Ovary (tissue), 3 donors: ENCODE measurements around the gene IFNK.

Experiments used
- POLR2A ChIP-seq: fragments of 450-650 bp; IDR thresholded peaks from one replicate; pipeline ENCODE4 v1.6.1; 2017; ENCODE audit warnings: antibody characterized with exemption, mild to moderate bottlenecking, moderate library complexity
- TF ChIP-seq, protein P1 (sequence below), 3 donors: fragments of 450-650 bp in 2 of 3; fragments of 200-600 bp in 1 of 3; IDR thresholded peaks; one replicate each; pipeline versions ENCODE4 v1.5.1 to v1.8.0; 2016 to 2022; ENCODE audit warnings: antibody characterized with exemption in 3 of 3, mild to moderate bottlenecking in 1 of 3
- donor health status: DM: no; HTN: no; CAD: no.

DNA sequence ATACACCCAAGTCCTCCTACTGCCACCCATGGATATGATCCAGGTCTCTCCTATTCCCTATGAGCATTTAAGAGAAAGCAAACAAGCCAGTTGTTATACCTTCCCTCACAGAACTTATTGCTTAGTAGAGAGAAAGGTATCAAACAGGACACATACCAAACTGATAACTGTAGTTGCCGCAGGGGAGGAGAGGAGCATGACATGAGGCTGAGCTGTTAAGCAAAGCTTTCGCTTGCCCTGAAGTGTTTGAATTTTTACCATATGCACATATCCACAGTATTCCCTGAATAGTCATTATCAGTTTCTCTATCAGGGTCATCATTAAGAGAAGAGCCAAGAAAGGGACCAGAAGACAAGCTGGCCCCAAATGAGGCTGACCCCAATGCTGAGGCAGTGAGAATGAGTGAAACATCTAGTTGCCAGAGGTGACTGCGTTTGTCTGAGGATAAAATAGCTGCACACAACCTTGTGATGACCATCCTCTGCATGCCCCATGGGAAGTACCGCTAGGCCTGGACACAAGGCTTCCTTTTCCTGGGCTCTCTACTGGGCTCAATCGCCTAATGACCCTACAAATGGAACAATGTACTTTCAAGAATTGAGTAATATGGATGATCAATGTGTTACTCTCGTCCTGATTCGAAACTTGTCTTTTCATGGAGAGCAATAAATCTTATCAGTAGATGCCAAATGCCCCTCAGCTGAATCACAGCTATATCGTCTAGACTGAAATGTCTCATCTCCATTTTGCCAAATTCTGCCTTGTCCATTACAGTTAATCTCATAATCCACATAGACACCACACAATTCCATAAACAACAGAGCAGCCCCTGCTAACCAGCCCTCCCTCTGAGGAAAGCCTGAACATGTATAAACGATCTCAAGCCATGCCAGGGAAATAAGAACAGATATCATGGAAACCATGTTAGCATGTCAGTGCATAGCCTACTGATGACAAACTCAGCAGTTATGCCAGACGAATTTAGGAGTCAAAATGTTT lies 4.3 kb upstream of the IFNK start:
- TF ChIP-seq, protein P1, sequence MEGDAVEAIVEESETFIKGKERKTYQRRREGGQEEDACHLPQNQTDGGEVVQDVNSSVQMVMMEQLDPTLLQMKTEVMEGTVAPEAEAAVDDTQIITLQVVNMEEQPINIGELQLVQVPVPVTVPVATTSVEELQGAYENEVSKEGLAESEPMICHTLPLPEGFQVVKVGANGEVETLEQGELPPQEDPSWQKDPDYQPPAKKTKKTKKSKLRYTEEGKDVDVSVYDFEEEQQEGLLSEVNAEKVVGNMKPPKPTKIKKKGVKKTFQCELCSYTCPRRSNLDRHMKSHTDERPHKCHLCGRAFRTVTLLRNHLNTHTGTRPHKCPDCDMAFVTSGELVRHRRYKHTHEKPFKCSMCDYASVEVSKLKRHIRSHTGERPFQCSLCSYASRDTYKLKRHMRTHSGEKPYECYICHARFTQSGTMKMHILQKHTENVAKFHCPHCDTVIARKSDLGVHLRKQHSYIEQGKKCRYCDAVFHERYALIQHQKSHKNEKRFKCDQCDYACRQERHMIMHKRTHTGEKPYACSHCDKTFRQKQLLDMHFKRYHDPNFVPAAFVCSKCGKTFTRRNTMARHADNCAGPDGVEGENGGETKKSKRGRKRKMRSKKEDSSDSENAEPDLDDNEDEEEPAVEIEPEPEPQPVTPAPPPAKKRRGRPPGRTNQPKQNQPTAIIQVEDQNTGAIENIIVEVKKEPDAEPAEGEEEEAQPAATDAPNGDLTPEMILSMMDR (IDR thresholded peaks at IDR 0.05) = no peak
- no peak for TF ChIP-seq POLR2A
